ENCODE measurements around the gene DNMT1.
A peak's percentile ranks its signal among the peaks of the same experiment; 100 is the strongest.

The DNMT1 gene

GRCh38 chr19:10115392-10116084 is 79.2 kb downstream of the DNMT1 start:
- ATAC-seq, result peak; percentile 2; the same call in 2 of the 3 replicates
- TF ChIP-seq, protein P1, sequence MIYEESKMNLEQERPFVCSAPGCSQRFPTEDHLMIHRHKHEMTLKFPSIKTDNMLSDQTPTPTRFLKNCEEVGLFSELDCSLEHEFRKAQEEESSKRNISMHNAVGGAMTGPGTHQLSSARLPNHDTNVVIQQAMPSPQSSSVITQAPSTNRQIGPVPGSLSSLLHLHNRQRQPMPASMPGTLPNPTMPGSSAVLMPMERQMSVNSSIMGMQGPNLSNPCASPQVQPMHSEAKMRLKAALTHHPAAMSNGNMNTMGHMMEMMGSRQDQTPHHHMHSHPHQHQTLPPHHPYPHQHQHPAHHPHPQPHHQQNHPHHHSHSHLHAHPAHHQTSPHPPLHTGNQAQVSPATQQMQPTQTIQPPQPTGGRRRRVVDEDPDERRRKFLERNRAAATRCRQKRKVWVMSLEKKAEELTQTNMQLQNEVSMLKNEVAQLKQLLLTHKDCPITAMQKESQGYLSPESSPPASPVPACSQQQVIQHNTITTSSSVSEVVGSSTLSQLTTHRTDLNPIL (CRISPR knock-in tag; IDR thresholded peaks at IDR 0.05; ENCODE audit: low read depth), result no peak
- no peak for TF ChIP-seq GLIS3 (CRISPR knock-in tag; IDR thresholded peaks at IDR 0.05)
- TF ChIP-seq ISL1 (CRISPR knock-in tag; IDR thresholded peaks at IDR 0.05), result no peak

- ATAC-seq, result peak; percentile 8
Measured at GRCh38 chr19:10114651-10115391, 79.9 kb downstream of the DNMT1 start.

GRCh38 chr19:10113964-10114650 is 80.6 kb downstream of the DNMT1 start:
- TF ChIP-seq ESRRG (CRISPR knock-in tag; IDR thresholded peaks at IDR 0.05) (peak; percentile 46; the same call in 1 of the 2 replicates), ZFP30 (CRISPR knock-in tag; IDR thresholded peaks at IDR 0.05) (0 out of 2 replicates have a peak, but pooled peaks have one; percentile 9), OSR1 (CRISPR knock-in tag; IDR thresholded peaks at IDR 0.05) (no peak), ZFP3 (CRISPR knock-in tag; IDR thresholded peaks at IDR 0.05) (no peak), ZNF8 (CRISPR knock-in tag; IDR thresholded peaks at IDR 0.05) (peak; percentile 24; the same call in 1 of the 2 replicates), SNAI2 (CRISPR knock-in tag; IDR thresholded peaks at IDR 0.05) (no peak), TOX (CRISPR knock-in tag; IDR thresholded peaks at IDR 0.05; ENCODE audit: borderline replicate concordance) (0 out of 2 replicates have a peak, but pooled peaks have one; percentile 7)
- ATAC-seq, result peak; percentile 26

More at GRCh38 chr19:10114651-10115391, 79.9 kb downstream of the DNMT1 start:
- TF ChIP-seq OSR1 (CRISPR knock-in tag; IDR thresholded peaks at IDR 0.05), result no peak
- TF ChIP-seq SNAI2 (CRISPR knock-in tag; IDR thresholded peaks at IDR 0.05), result no peak
- no peak for TF ChIP-seq ZNF70 (CRISPR knock-in tag; IDR thresholded peaks at IDR 0.05)
- no peak for TF ChIP-seq ZNF565 (CRISPR knock-in tag; conservative IDR thresholded peaks at IDR 0.05; ENCODE audit: low read depth)
- no peak for TF ChIP-seq ARNTL (CRISPR knock-in tag; IDR thresholded peaks at IDR 0.05; ENCODE audit: borderline replicate concordance, low read depth)
- TF ChIP-seq, protein P1 (CRISPR knock-in tag; IDR thresholded peaks at IDR 0.05; ENCODE audit: low read depth), result no peak
- no peak for TF ChIP-seq RARB (CRISPR knock-in tag; IDR thresholded peaks at IDR 0.05)
- TF ChIP-seq CSDC2 (CRISPR knock-in tag; IDR thresholded peaks at IDR 0.05), result no peak
- no peak for TF ChIP-seq PATZ1 (CRISPR knock-in tag; IDR thresholded peaks at IDR 0.05; ENCODE audit: borderline replicate concordance)
- no peak for TF ChIP-seq GLIS3 (CRISPR knock-in tag; IDR thresholded peaks at IDR 0.05)
- no peak for TF ChIP-seq ZNF8 (CRISPR knock-in tag; IDR thresholded peaks at IDR 0.05)
- TF ChIP-seq ZFP3 (CRISPR knock-in tag; IDR thresholded peaks at IDR 0.05), result no peak
- TF ChIP-seq ZFP30 (CRISPR knock-in tag; IDR thresholded peaks at IDR 0.05), result no peak
- TF ChIP-seq, protein P2, sequence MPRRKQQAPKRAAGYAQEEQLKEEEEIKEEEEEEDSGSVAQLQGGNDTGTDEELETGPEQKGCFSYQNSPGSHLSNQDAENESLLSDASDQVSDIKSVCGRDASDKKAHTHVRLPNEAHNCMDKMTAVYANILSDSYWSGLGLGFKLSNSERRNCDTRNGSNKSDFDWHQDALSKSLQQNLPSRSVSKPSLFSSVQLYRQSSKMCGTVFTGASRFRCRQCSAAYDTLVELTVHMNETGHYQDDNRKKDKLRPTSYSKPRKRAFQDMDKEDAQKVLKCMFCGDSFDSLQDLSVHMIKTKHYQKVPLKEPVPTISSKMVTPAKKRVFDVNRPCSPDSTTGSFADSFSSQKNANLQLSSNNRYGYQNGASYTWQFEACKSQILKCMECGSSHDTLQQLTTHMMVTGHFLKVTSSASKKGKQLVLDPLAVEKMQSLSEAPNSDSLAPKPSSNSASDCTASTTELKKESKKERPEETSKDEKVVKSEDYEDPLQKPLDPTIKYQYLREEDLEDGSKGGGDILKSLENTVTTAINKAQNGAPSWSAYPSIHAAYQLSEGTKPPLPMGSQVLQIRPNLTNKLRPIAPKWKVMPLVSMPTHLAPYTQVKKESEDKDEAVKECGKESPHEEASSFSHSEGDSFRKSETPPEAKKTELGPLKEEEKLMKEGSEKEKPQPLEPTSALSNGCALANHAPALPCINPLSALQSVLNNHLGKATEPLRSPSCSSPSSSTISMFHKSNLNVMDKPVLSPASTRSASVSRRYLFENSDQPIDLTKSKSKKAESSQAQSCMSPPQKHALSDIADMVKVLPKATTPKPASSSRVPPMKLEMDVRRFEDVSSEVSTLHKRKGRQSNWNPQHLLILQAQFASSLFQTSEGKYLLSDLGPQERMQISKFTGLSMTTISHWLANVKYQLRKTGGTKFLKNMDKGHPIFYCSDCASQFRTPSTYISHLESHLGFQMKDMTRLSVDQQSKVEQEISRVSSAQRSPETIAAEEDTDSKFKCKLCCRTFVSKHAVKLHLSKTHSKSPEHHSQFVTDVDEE (CRISPR knock-in tag; IDR thresholded peaks at IDR 0.05), result no peak

DNA sequence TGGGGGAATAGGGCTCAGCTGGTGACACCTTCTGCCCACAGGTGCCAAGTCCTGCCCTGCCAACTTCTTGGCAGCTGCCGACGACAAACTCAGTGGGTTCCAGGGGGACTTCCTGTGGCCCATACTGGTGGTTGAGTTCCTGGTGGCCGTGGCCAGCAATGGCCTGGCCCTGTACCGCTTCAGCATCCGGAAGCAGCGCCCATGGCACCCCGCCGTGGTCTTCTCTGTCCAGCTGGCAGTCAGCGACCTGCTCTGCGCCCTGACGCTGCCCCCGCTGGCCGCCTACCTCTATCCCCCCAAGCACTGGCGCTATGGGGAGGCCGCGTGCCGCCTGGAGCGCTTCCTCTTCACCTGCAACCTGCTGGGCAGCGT is 81.2 kb downstream of the DNMT1 start:
- no peak for TF ChIP-seq SNAI2 (CRISPR knock-in tag; IDR thresholded peaks at IDR 0.05)
- no peak for TF ChIP-seq ISL1 (CRISPR knock-in tag; IDR thresholded peaks at IDR 0.05)
- peak; percentile 10 for ATAC-seq

Measured in SK-N-SH treated with all-trans-retinoic acid at 6 μM for 48 hours (cell line).